ENCODE data around the gene CSNK1G2.

Gene CSNK1G2

DNA sequence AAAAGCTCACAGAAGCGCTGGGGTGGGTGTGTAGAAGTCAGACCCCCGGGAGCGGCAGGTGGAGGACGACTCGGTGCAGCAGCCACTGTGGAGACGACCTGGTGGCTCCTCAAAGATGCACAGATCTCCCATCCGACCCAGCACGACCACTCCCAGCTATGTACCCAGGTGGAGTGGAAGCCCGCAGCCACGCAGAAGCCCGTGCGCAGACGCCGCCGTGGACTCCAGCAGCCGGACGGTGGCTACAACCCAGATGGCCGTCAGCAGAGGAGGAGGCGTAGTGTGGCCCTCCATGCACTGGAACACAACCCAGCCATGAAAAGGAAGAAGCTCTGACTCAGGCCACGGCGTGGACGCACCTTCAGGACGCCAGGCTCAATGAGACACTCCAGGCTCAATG lies 21.7 kb downstream of the CSNK1G2 start:
- no peak for DNase-seq (ENCODE audit: low read depth in 1 of 2, low spot score in 1 of 2)

DNA sequence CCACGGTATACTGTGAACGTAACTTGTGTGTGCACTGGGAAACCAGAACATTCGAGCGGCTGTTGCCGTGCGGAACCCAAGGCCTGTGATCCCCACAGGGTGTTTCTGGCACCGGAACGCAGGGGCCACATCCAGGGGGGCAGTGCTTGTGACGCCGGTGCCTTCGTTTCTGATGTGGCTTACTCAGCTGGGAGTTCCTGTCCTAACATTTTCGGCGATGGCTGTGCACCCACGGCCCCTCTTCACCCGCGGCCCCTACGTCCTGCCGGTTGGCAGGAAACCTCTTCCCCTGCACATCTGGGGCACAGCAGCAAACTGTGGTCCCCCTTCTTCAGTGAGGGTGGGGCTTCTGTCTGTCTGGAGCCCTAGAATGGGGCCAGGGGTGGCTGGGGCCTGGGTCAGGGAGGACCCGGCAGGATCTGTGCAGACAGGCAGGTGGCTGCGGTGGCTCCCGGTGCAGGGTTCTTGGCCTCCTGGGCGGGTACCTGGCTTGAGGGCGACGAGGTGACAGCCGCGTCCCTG lies 26.2 kb downstream of the CSNK1G2 start:
- no peak for DNase-seq (ENCODE audit: low read depth in 1 of 2, low spot score in 1 of 2)

DNA sequence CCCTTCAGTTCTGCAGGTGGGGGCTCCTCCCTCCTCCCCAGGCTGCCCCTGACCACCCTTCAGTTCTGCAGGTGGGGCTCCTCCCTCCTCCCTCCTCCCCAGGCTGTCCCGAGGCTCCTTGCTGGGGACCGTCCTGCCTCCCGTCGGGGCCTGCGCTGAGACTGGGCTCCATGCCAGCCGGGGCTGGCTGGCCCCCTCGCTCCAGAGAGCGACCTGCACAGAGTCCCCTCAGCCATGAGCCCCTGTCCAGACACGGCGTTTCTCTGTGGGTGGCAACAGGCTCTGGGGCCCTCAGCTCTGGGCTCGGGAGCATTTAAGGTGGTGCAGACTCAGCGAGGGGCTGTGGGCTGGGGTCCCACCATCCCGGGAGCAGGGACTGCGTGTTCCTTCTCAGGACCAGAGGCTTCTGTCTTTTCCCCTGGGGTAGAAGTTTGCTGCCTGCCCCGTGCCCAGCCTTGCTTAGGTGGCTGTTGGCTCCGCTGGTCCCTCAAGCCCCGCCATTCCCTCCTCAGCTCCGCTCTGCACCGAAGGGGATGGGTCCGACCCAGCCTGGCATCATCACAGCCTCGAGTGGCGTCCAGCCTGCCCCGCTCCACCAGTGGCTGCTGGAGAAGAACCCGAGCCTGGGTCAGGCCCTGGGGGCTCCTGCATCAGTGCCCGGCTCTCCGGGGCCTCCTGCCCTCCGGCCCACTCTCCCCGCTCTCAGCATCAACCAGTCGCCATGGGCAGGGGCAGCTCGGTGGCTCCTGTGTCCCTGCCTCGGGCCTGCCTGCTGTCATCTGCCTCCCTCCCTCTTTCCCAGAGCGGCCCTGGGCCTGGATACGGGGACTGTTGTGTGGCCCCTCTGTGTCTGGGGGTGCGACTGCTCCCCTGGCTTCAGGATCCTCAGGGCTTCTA lies 27.6 kb downstream of the CSNK1G2 start:
- no peak for DNase-seq (ENCODE audit: low read depth in 1 of 2, low spot score in 1 of 2)

DNA sequence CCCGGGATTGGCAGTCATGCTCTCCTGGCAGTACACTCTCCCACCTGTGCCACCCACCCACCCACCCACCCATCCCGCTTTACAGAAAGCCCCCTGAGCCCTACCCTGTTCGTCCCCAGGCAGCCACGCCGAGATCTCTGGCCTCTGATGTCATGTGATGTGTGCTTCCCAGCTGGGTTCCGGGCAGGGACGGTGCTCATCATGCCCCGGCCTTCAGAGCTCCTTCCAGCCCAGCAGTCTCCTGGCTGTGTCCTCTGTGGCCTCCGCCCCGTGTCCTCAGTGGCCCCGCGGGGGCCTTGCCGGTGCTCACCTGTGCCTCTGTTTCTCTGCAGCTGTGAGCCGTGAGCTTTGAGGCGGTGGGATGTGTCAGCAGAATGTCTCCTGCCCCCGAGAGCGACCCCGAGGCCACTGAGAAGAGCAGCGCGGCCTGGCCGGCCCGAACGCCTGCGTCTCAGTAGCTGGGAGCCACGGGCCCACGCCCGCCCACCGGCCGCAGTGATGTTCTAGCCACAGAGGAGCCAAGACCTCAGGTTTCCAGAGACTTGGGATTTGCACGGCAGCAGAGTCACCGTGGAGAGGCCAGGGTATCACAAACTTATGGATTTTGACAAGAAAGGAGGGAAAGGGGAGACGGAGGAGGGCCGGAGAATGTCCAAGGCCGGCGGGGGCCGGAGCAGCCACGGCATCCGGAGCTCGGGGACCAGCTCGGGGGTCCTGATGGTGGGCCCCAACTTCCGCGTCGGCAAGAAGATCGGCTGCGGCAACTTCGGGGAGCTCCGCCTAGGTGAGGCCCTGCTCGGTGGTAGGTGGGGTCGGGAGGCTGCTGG lies 28.4 kb downstream of the CSNK1G2 start:
- DNase-seq (ENCODE audit: low read depth in 1 of 2, low spot score in 1 of 2) = no peak

DNA sequence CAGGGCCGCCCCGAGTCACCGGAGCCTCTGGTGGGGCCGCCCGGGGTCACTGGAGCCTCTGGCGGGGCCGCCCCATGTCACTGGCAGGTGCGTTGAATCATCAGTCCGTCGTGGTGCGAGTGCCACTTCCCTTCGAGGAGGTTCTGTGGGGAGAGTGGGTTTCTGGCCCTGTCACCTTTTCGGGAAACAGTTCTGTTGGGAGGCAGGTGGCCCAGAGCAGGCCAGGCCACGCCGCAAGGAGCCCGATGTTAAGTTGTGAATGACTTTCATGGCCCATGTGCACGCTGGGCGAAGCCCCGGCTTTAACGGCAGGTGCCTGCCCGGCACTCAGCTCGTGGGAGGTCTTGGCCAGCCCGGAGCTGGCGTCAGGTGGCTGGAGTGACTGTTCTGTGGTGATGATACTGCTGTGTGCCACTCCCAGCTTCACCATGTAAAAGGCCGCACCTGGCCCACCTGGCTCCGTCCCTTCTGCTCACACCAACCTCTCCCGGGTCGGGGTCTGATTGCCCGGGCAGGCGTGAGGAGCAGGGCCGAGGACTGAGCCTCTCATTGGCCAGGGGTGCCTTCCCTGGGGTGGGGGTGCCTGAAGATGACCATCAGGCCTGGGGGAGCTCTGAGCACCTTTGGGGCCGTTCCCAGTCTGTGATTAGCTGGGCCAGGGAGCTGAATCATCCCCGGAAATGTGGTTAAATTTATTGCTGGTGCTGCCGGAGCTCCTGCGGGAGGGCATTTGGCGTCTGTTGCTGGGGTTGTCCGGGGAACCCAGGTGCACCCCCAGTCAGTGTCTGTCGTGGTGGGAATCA lies 29.2 kb downstream of the CSNK1G2 start:
- DNase-seq (ENCODE audit: low read depth in 1 of 2, low spot score in 1 of 2) = no peak

DNA sequence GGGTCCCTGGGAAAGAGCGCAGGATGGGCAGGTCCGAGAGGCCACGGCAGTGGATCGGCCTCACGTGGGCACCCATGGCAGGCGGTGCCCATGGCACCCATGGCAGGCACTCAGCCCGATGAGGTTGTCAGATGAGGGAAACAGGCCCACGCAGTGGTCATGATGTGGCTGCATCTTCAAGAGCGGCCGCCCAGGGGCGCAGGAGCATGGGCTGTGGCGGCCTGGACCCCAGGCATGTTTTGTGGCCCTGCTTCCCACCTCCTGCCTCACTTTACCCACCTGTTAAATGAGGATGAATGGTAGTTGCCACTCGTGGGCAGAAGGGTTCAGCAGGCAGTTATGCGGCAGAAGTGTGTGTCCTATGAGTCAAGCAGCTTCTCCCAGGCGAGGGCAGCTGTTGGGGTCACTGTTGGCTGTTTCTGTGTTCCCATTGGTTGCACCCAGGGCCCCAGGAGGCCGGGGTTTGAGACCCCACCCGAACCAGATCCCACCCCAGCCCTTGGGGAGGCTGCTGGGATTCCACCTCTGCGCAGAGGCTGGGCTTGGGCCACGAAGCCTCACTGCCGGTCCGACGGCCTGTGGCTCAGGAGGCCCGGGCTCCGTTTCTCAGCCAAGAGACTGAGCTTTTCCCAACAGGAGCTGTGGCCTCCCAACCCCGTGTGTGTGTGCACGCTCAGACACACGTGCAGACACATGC lies 30.0 kb downstream of the CSNK1G2 start:
- no peak for DNase-seq (ENCODE audit: low read depth in 1 of 2, low spot score in 1 of 2)

DNA sequence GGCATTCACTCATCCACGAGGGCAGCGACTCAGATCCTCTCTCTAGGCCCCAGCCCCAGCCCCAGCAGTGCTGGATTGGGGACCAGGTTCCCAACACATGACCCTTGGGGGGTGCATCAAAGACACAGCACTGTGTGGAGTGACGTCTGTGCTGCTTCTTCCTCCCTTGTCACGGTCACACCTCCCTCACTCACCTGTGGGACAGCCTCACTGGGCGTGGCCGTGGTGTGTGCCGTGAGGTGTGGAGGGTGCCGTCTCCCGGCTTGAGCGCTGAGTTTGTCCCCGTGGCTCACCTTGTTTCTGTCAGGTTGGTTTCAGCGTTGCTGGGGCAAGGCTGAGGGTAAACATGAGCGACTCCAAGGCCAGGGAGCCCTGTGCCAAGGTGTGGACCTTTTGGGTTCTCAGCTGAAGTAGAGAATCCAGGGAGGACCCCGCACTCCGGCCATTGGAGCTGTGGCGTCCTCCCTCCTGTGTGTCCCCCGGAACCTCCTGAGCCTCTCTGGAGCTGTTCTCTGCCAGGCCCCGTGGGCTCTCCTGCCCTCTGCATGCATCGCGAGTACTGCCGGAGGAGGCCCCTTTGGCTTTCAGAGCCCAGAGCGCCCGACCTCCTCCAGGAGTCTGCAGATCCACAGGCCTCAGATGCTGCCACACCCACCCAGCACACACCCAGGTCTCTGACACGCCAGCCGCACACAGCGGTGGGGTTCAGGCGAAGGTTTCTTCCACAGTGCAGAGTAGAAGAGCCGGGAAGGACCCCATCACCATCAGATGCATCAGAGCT lies 33.6 kb downstream of the CSNK1G2 start:
- no peak for DNase-seq (ENCODE audit: low read depth in 1 of 2, low spot score in 1 of 2)

DNA sequence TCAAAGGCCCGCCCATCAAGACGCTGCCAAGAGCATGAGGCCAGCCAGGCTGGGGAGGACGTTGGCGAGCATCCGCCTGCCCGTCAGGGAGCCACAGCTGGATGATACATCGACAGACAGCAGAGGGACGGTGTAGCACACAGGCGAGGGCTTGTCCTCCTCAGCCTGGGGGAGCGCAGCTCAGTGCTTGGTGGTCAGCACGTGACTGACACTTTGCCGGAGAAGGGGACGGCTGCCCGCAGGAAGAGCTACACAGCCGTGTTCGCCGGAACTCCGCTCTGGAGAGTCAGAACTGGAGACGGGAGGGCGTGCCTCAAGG lies 34.1 kb downstream of the CSNK1G2 start:
- no peak for DNase-seq (ENCODE audit: low read depth in 1 of 2, low spot score in 1 of 2)

DNA sequence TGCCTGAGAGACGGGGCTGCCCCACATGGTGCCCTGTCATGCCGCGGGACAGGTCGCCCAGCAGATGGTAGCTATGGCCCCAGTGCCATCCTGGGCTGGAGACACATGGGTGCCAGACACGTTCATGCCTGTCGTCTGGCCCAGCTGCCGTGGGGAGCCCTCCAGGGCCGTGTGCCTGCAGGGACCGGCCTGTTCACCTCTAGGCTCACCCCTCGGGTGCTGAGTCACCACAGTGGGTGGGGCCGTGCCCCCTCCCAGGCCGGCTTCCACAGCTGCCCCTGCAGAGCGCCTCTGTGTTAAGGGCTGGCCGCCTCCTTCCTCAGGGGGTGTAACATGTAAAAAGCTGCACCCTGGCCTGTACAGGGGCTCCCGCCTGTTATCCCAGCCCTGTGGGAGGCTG lies 36.1 kb downstream of the CSNK1G2 start:
- no peak for DNase-seq (ENCODE audit: low read depth in 1 of 2, low spot score in 1 of 2)

DNA sequence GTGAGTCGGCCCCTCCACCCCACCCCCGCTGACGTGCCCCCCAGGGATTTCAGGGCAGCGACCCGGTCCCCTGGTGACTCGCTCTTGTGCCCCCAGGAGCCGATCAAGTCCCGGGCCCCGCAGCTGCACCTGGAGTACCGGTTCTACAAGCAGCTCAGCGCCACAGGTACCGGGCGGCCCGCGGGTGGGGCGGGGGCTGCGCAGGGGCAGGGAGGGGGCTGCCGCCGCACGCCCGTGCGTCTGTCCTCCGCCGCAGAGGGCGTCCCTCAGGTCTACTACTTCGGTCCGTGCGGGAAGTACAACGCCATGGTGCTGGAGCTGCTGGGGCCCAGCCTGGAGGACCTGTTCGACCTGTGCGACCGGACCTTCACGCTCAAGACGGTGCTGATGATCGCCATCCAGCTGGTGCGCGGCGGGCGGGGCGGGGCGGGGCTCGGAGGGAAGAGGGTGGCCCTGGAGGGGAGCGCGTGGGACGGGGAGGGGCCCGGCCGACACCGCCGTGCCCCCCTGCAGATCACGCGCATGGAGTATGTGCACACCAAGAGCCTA lies 37.4 kb downstream of the CSNK1G2 start:
- no peak for DNase-seq (ENCODE audit: low read depth in 1 of 2, low spot score in 1 of 2)

DNA sequence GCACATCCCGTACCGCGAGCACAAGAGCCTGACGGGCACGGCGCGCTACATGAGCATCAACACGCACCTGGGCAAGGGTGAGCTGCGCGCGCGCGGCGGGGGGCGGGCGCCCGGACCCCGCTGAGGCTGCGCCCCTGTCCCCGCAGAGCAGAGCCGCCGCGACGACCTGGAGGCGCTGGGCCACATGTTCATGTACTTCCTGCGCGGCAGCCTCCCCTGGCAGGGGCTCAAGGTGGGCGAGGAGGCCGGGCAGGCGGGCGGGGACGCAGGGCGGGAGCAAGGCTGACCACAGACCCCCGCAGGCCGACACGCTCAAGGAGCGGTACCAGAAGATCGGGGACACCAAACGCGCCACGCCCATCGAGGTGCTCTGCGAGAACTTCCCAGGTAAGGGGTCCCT lies 38.0 kb downstream of the CSNK1G2 start:
- DNase-seq (ENCODE audit: low read depth in 1 of 2, low spot score in 1 of 2) = no peak

DNA sequence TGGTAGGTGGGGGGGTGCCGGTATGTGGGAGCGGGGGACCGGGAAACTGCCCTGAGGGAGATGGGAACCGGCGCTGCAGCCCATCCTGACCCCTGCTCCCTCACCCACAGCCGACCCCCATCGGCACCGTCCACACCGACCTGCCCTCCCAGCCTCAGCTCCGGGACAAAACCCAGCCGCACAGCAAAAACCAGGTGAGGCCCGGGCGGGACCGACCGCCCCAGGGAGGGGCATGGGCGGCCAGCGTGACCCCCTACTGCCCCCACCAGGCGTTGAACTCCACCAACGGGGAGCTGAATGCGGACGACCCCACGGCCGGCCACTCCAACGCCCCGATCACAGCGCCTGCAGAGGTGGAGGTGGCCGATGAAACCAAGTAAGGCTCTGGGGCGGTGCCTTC lies 38.7 kb downstream of the CSNK1G2 start:
- no peak for DNase-seq (ENCODE audit: low read depth in 1 of 2, low spot score in 1 of 2)

DNA sequence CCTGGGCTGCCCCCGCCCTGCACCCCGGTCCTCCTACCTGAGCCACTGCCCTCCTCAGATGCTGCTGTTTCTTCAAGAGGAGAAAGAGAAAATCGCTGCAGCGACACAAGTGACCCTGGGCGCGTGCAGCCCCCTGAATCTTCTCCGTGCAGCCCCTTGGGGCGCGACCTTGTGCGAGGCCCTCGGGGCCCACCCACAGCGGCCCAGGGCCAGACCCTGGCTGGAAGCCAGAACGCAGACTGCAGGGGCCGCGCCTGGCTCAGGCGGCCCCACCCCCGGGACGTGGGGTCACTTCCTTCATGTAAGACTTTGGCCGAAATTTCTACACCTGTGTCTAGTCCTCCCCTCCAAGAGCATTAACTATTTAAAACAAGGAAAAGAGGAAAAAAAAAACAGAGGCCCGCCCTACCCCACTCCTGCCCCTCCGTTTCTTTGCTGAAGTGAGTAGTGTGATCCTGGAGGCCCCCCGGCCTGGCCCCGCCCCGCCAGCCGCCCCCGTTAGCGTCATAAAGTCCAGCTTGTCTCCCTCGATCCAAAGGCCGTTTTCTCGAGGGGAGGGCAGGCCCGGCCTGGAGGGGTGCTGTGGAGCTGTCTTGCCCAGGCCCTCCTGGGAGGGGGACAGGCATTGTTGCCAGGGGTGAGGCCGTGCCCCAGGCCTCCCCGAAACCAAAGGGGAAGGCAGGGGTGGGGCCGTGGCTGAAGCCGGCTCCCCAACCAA lies 39.3 kb downstream of the CSNK1G2 start:
- DNase-seq (ENCODE audit: low read depth in 1 of 2, low spot score in 1 of 2) = no peak

DNA sequence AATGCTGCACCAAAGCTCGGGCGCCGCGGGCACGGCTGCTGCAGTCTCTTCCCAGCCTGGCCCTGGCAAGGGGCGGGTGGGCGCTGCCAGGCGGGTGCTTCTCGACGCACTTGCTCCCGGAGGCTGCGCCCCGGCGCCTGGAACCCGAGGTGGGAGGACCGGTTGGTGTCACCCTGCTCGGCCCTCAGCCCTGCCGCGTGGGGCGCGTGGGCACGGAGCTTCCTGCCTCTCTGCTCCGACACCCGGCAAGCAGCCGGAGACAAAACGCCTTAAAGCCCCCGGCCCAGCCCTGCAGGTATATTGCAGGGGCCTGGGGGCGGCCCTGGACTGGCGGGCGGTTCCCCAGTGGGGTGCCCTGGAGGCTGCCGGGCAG lies 39.8 kb downstream of the CSNK1G2 start:
- no peak for DNase-seq (ENCODE audit: low read depth in 1 of 2, low spot score in 1 of 2)

DNA sequence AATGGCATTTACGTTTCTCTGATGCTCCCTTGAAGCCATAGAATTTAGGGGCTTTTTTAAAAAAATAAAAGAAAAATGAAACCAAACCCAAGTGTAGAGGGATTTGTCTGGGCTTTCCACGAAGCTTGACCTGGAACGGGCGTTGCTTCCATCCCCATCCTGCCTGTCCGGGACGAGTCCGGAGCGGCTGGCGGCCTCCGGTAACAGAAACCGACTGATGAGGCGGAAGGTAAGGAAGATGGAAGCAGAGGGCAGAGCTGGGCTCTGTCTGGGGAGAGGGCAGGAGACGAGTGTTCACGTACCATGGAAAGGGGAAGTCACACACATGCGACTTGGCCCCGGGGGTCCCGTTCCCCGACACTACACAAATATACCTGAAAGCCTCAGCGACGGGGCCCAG lies 40.3 kb downstream of the CSNK1G2 start:
- DNase-seq (ENCODE audit: low read depth in 1 of 2, low spot score in 1 of 2) = no peak

DNA sequence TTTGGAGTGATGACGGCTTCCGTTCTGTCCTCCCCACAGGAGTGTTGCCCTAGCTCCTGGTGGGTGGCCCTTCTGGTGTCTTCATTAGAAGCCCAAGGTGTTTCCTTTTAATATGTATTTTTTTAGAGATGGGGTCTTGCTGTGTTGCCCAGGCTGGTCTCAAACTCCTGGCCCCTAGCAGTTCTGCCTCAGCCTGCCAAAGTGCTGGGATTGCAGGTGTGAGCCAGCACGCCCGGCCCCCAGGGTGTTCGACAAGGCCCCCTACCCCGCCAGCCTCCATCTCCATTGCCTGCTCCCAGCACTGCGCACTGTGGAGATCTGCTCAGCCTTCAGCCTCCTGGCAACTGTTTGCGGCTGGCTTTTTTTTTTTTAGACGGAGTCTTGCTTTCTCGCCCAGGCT lies 43.4 kb downstream of the CSNK1G2 start:
- DNase-seq (ENCODE audit: low read depth in 1 of 2, low spot score in 1 of 2) = no peak

DNA sequence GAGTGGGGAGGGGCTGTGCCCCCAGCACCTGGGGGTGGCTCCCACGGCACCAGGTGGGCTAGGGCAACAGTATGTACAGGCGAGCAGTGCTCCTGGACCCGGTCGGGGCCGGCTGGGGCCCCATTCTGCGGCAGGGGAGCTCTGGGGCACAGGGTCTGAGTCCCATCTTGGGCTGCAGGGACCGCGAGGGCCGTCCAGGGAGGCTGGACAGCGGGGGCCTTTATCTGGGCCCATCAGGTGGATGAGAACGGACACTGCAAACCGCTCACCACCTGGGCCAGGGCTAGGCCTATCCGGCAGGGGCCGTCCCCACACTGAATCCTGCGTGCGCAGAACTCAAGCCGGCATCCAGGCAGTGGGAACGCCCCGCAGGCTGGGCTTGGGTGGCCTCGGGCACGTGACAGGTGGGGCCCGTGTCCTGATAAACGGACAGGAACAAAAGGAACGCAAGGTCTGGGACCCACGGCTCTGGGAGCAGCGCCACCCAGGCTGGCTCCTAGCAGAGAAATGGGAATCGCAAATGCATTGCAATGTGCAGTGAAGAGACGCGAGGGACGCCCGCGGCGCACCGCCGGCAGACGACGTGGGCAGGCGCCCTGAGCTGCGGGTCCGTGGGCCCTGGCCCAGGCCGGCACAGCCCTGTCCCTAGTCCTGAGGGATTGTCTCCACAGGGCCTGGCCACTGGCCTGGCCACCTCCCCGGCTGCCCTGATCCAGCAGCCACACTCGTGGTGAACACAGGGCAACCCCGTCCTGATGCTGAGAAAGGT lies 44.8 kb downstream of the CSNK1G2 start:
- no peak for DNase-seq (ENCODE audit: low read depth in 1 of 2, low spot score in 1 of 2)

DNA sequence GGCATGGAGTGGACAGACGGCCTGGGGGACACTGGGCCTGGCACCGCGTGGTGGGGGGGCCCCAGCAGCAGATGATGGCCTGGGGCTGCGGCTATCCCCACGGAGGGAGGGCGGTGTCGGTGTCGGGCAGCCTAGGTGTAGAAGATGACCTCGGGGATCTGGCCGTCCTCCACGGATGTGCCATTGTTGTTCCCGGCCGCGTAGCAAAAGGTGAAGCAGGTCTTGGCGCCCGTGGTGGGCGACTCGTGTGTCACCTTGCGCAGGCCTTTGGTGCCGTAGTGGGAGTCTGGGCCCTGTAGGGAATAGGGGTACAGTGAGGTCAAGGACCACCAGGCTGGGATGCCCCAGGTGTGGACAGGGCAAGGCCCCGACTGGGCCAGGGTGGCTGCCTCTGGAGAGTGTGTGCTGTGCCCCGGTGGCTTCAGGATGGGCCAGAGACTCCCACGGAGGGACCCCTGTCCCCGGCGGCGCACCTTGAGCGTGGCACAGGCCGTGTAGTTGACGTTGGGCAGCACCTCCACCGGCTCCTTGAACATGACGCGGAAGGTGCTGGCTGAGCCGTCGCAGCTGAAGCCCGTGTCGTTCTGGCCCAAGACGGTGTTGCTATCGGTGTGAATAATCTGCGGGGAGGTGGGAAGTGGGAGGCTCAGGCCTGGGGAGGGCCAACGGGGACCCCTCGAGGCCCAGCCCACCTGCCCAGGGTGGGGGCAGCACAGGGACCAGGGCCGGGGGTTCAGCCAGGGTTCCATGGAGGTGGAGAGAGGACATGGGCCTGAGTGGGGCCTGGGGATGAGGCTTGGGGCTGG lies 45.6 kb downstream of the CSNK1G2 start:
- DNase-seq (ENCODE audit: low read depth in 1 of 2, low spot score in 1 of 2) = no peak
